GOT3 (cell line): ENCODE data around the gene TUT1.
"Not testable (repeated sequence)": the region's sequence is repeated elsewhere in the genome, so short reads cannot be mapped to it uniquely, and the experiment has no call there.

Experiments used
- DNase-seq: peaks from one replicate; lab custom pipeline; 2025; ENCODE audit warnings: mixed read lengths; lab: John Stamatoyannopoulos, UW

TUT1 gene

GRCh38 chr11:62605467-62605866 is 14.1 kb upstream of the TUT1 start:
- no peak for DNase-seq

DNA sequence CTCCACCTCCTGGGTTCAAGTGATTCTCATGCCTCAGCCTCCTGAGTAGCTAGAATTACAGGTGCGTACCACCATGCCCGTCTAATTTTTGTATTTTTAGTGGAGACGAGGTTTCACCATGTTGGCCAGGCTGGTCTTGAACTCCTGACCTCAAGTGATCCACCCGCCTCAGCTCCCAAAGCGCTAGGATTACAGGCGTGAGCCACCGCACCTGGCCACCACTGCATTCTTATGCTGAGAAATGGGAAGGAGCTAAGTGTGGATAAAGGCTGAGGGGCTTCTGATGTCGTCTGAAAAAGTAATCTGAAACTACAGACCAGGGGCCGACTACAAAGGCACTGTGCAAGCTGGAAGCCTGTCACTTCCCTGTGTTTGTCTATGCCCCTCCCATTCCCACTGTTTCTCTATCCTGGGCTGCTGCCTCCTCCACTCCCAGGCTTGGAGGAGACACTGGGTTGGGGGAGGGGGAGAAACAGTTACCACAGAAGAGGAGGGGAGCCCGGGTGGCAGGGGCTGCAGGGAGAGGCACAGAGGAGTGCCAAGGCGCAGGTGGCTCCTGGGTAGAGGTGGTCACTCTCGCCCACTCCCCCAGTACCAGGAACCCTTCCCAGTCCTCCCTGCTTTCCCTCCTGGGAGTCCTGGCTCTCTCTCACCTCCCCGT is 13.3 kb upstream of the TUT1 start:
- no peak for DNase-seq

- DNase-seq = no peak
Measured at GRCh38 chr11:62603776-62604299, 12.5 kb upstream of the TUT1 start.

GRCh38 chr11:62603072-62603408 is 11.7 kb upstream of the TUT1 start:
- no peak for DNase-seq

GRCh38 chr11:62602141-62603071 is 11.1 kb upstream of the TUT1 start:
- no peak for DNase-seq

DNA sequence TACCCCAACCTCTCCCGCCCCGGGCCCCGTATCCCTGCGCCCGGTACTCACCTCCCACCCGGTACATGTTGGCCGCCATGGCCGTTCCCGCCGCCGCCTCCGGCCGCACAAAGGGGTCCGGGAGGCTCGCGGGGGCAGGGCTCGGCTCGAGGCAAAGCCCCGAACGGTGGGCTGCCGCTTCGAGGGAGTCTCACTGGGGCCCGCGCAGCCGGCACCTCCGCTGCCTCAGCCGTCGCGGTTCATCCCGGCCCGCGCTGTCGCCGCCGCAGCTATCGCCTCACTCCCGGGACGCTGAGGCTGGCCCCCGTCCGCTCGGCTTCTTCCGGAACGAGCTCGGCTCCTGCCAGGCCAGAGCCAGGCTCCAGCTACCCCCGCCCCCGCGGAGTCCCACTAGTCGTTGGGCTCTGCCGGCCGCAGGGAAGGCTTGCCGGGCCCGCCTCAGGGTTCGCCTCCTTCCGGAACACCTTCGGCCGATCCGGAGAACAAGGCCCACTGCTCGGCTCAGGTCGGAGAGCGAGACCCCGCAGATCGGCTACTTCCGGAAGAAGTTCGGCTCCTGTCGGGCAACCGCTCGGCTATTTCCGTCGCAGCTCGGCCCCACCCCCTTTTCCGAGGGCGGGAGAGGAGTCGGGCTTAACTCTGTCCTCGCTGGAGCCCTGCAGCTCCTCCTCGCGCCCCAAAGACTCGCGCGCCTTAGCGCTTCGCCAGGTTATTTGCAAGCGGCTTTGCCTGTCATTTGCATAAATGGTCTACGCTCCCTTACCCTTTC is 10.2 kb upstream of the TUT1 start, which contains the start of gene MTA2:
Gene MTA2 (minus strand): TSS at position 494 of the 769 bp plus-strand sequence. CDS start 415 bp downstream, at position 79.
- DNase-seq = peak; percentile 95

GRCh38 chr11:62601122-62601371 is 9.7 kb upstream of the TUT1 start:
- no peak for DNase-seq

- DNase-seq = no peak
Measured at GRCh38 chr11:62600367-62601121, 9.2 kb upstream of the TUT1 start.

DNA sequence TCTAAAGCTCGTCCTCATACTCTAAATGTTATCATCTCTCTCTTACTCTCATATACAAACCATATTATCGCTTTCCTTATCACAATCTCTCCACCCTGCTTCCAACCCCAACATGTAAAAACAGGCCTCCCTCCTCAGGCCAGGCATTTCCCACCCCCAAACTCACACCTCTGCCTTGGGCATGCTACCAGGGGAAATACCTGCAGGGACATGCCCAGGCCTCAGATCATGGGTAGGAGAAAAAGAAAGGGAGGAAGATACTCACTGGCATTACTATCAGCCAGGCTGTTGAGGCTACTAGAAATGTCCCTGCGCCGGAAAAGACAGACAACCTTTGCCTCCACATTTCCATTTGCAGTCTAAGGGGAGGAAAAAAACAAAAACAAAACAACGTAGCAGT is 8.6 kb upstream of the TUT1 start:
- no peak for DNase-seq

DNA sequence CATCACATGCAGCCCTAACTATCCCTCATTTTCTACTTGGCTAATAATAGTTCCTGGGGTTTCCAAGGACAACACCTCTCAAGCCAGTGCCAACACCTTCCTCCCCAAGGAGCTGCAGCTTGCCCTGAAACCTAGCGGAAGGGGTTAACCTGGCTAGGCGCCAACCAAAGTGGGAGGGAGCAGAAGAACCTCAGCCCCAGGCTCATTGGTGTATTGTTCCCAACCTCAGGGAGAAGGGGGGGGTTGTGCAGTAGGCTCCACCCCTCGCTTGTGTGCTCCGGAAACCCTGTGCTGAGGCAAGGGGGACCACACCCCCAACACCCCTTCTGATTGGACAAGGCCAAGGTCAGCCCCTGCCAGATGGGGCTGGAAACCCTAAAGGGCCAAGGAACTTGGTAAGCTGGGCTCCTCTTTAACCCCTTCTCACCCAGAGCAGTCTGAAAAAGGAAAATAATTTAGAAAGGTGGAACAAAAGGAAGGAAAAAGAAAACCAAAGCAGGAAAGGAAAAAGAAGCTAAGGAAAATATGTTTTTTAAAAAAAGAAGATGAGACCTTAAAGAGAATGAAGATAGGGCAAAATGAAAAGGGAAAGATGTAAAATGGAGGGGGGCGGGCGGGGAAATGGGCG is 7.9 kb upstream of the TUT1 start:
- DNase-seq = peak; percentile 43

GRCh38 chr11:62595124-62595523 is 3.8 kb upstream of the TUT1 start:
- no peak for DNase-seq

GRCh38 chr11:62593434-62594044 is 2.2 kb upstream of the TUT1 start:
- no peak for DNase-seq

DNA sequence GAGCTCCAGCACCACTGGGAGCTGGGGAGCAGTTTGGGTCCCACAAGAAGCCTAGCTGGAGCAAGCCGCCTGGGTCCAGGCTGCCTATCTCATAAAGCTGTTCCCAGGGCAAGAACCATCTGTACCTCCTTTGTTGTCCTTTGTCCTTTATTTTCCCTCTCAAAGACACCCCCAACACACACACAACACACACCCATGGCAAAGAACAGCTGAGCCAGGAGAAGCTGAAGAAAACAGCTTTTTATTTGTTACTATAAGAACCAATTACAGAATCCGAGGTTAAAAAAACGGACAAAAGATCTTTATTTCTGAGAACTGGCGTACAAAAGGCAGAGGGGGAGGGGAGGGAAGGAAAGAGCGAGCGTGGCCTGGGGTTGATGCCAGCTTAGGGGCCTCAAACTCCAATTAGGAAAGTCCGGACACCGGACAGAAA is 1.7 kb upstream of the TUT1 start:
- no peak for DNase-seq

GRCh38 chr11:62592146-62592815 is 958 bp upstream of the TUT1 start:
- no peak for DNase-seq

- DNase-seq = no peak
Measured at GRCh38 chr11:62588966-62589637, 2.2 kb downstream of the TUT1 start.

GRCh38 chr11:62585356-62585755 is 6.0 kb downstream of the TUT1 start:
- not testable (repeated sequence) for DNase-seq

DNA sequence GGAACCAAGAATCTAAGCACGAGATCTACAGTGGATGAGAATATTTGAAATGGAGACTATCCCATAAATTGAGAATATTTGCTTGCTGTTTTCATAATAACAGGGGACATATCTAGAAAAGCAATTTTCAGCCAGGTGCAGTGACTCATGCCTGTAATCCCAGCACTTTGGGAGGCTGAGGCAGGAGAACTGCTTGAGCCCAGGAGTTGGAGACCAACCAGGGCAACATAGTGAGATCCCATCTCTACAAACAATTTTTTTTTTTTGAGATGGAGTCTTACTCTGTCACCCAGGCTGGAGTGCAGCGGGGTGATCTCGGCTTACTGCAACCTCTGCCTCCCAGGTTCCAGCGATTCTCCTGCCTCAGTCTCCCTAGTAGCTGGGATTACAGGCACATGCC is 9.6 kb downstream of the TUT1 start:
- not testable (repeated sequence) for DNase-seq

GRCh38 chr11:62580959-62581715 is 10.2 kb downstream of the TUT1 start:
- DNase-seq = no peak

- no peak for DNase-seq
Measured at GRCh38 chr11:62579252-62579651, 12.1 kb downstream of the TUT1 start.
